ENCODE data around the gene LYPLA2. TPM values are rescaled to one million over a fixed set of nuclear protein-coding genes. Genes with fewer than 3 reads are reported as not detected.

The LYPLA2 gene
- total RNA-seq, 1 experiment from 2014 or later = 78.0 TPM

GRCh38 chr1:23799570-23800399 lies 8.8 kb downstream of the LYPLA2 start:
- no peaks in the 10 kb centered on the region for H4K20me1 ChIP-seq (ENCODE audit: insufficient read depth)
- POLR2A ChIA-PET = interaction anchor here (1.2 to 2.0 kb wide), 3 partner anchors 9 to 20 kb away, joined by 3 to 9 read pairs (median 4); partner anchors contain the start of gene LYPLA2
- intact Hi-C loops (cut with micrococcal nuclease) = loop anchor here (1.0 to 5.0 kb wide), 2 partner anchors 21 to 118 kb away; partner anchors contain the start of gene PITHD1
- H3K27me3 ChIP-seq (ENCODE audit: insufficient read depth, low read length) = no peaks in the 10 kb centered on the region
- TSS peak; percentile 85 for BruUV-seq (replicated peaks)
- no peaks in the 10 kb centered on the region for H3K9me3 ChIP-seq (ENCODE audit: control insufficient read depth in 1 of 2, insufficient read depth in 1 of 2, low read depth in 1 of 2, low read length in 2 of 2)
- TF ChIP-seq POLR2AphosphoS5 (IDR thresholded peaks at IDR 0.05; ENCODE audit: low read depth, low read length) (peak; percentile 96), POLR2A (IDR thresholded peaks at IDR 0.05; ENCODE audit: borderline replicate concordance, extremely low read depth, insufficient read depth, insufficient read length) (peak; percentile 62), ZBTB33 (IDR thresholded peaks at IDR 0.05; ENCODE audit: extremely low read depth, insufficient replicate concordance, low read length) (peak; percentile 19), YY1 (IDR thresholded peaks at IDR 0.05; ENCODE audit: extremely low read depth, insufficient replicate concordance, low read depth, low read length) (peak; percentile 81), ZFX (IDR thresholded peaks at IDR 0.05) (peak; percentile 64; the same call in 1 of the 2 replicates), EZH2phosphoT487 (IDR thresholded peaks at IDR 0.05; ENCODE audit: borderline replicate concordance) (no peak)
- TF ChIP-seq, protein P1, sequence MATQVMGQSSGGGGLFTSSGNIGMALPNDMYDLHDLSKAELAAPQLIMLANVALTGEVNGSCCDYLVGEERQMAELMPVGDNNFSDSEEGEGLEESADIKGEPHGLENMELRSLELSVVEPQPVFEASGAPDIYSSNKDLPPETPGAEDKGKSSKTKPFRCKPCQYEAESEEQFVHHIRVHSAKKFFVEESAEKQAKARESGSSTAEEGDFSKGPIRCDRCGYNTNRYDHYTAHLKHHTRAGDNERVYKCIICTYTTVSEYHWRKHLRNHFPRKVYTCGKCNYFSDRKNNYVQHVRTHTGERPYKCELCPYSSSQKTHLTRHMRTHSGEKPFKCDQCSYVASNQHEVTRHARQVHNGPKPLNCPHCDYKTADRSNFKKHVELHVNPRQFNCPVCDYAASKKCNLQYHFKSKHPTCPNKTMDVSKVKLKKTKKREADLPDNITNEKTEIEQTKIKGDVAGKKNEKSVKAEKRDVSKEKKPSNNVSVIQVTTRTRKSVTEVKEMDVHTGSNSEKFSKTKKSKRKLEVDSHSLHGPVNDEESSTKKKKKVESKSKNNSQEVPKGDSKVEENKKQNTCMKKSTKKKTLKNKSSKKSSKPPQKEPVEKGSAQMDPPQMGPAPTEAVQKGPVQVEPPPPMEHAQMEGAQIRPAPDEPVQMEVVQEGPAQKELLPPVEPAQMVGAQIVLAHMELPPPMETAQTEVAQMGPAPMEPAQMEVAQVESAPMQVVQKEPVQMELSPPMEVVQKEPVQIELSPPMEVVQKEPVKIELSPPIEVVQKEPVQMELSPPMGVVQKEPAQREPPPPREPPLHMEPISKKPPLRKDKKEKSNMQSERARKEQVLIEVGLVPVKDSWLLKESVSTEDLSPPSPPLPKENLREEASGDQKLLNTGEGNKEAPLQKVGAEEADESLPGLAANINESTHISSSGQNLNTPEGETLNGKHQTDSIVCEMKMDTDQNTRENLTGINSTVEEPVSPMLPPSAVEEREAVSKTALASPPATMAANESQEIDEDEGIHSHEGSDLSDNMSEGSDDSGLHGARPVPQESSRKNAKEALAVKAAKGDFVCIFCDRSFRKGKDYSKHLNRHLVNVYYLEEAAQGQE (IDR thresholded peaks at IDR 0.05; ENCODE audit: low read depth) = no peak
- peaks cover 22% of the 10 kb centered on the region; the same call in 1 of the 2 replicates for H3K79me2 ChIP-seq (ENCODE audit: insufficient read depth, low read length)
- peak overlapping the region; percentile 93 for H3K27ac ChIP-seq (ENCODE audit: low read depth, low read length)
- peak overlapping the region; percentile 87 for H3K9ac ChIP-seq (ENCODE audit: low read length)
- H2AFZ ChIP-seq (ENCODE audit: low read depth, low read length, poor library complexity, severe bottlenecking) = no peak overlapping the region
- ATAC-seq (peak; percentile 64), DNase-seq (ENCODE audit: low read depth, low spot score) (peak; percentile 77)
- no peaks in the 10 kb centered on the region for H3K9me2 ChIP-seq (ENCODE audit: insufficient read depth)
- H3K4me1 ChIP-seq (ENCODE audit: control insufficient read depth in 1 of 2, insufficient read depth in 2 of 2, low read length in 2 of 2) = peaks cover 10 to 35% of the 10 kb centered on the region in 2 experiments
- peak overlapping the region; percentile 92 for H3K4me2 ChIP-seq (ENCODE audit: low read length)
- CTCF ChIA-PET = interaction anchor here (0.6 to 2.7 kb wide), 4 partner anchors 10 to 117 kb away, joined by 3 to 13 read pairs (median 4); no protein-coding TSS in a partner anchor
- RAD21 ChIA-PET (ENCODE audit: low non-redundant PET in 1 of 2, low total read pairs in 2 of 2, uncharacterized antibody in 2 of 2, unreplicated experiment in 2 of 2) = interaction anchor here (0.9 to 1.2 kb wide), 3 partner anchors 28 to 117 kb away, joined by 4 read pairs; no protein-coding TSS in a partner anchor
- peak overlapping the region; percentile 65 to 94 for H3K4me3 ChIP-seq (replicated peaks in 1 of 2; ENCODE audit: low read depth in 1 of 2, low read length in 2 of 2)
- H3K36me3 ChIP-seq (ENCODE audit: control insufficient read depth in 1 of 2, insufficient read depth in 2 of 2, low read length in 2 of 2) = peaks cover 12 to 26% of the 10 kb centered on the region in 2 experiments; a peak in 3 of 4 replicates
